RWPE2 (cell line): ENCODE results near the gene MIOX.

ENCODE experiments used
- ATAC-seq: fragments of 200-7000 bp; cut with Tn5 transposase; 3 replicates; pipeline ENCODE4 v1.9.1; 2021; ENCODE audit warnings: low read depth
- DNase-seq: peaks from one replicate; pipeline ENCODE4 v3.0.0-alpha.2; 2020; ENCODE audit warnings: low spot score
- H3K27ac ChIP-seq: fragments of 450-650 bp; 2 replicates; pipeline ENCODE4 v1.5.1; 2017; ENCODE audit warnings: mild to moderate bottlenecking; ENCODE audit not compliant: poor library complexity, severe bottlenecking
- H3K27me3 ChIP-seq: fragments of 250-450 bp; sonication (Bioruptor Pico); 2 replicates; pipeline ENCODE4 v1.5.1; 2021; ENCODE audit warnings: mild to moderate bottlenecking, moderate library complexity; ENCODE audit not compliant: insufficient read depth, poor library complexity, severe bottlenecking
- H3K36me3 ChIP-seq: fragments of 250-450 bp; sonication (Bioruptor Pico); 2 replicates; pipeline ENCODE4 v1.5.1; 2020; ENCODE audit warnings: low read depth, mild to moderate bottlenecking, moderate library complexity
- H3K4me1 ChIP-seq: fragments of 250-450 bp; sonication (Bioruptor Pico); 2 replicates; pipeline ENCODE4 v1.5.1; 2021; ENCODE audit warnings: mild to moderate bottlenecking, moderate library complexity; ENCODE audit not compliant: insufficient read depth, poor library complexity, severe bottlenecking
- H3K4me3 ChIP-seq: fragments of 250-450 bp; sonication (Bioruptor Pico); 2 replicates; pipeline ENCODE4 v1.5.1; 2021; ENCODE audit warnings: mild to moderate bottlenecking, moderate library complexity; ENCODE audit not compliant: severe bottlenecking
- H3K9me3 ChIP-seq: fragments of 250-450 bp; sonication (Bioruptor Pico); 2 replicates; pipeline ENCODE4 v1.5.1; 2021; ENCODE audit warnings: mild to moderate bottlenecking, moderate library complexity; ENCODE audit not compliant: severe bottlenecking
- TF ChIP-seq, protein P1 (sequence below): fragments of 450-650 bp; IDR thresholded peaks from one replicate; pipeline ENCODE4 v1.5.1; 2017; ENCODE audit warnings: mild to moderate bottlenecking, moderate library complexity; ENCODE audit not compliant: poor library complexity, severe bottlenecking

The MIOX gene

DNA sequence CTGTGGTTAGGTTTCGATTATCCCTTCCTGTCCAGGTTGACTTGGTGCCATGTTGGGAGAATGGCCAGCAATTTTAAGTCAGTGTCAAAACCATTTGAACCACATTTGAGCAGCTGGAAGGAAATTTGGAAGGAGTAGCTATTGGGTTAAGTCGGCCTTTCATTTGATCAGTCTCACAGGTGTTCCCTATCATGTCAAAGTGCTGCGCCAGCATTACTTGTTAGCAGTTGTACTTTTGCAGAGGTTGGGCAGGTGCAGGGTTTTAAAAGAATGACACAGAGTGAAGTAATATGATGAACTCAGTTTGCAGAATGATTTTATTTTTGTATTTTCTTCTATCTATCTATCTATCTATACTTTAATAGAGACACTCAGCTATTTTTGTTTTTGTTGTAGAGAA is 49.6 kb downstream of the MIOX start:
- no peaks in the 10 kb centered on the region for H3K36me3 ChIP-seq
- ATAC-seq (no peak), DNase-seq (no peak)
- H3K27me3 ChIP-seq: no peaks in the 10 kb centered on the region
- H3K27ac ChIP-seq: no peak overlapping the region
- H3K4me3 ChIP-seq: no peak overlapping the region
- no peaks in the 10 kb centered on the region for H3K9me3 ChIP-seq
- H3K4me1 ChIP-seq: peaks cover 20% of the 10 kb centered on the region
- TF ChIP-seq, protein P1, sequence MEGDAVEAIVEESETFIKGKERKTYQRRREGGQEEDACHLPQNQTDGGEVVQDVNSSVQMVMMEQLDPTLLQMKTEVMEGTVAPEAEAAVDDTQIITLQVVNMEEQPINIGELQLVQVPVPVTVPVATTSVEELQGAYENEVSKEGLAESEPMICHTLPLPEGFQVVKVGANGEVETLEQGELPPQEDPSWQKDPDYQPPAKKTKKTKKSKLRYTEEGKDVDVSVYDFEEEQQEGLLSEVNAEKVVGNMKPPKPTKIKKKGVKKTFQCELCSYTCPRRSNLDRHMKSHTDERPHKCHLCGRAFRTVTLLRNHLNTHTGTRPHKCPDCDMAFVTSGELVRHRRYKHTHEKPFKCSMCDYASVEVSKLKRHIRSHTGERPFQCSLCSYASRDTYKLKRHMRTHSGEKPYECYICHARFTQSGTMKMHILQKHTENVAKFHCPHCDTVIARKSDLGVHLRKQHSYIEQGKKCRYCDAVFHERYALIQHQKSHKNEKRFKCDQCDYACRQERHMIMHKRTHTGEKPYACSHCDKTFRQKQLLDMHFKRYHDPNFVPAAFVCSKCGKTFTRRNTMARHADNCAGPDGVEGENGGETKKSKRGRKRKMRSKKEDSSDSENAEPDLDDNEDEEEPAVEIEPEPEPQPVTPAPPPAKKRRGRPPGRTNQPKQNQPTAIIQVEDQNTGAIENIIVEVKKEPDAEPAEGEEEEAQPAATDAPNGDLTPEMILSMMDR: no peak

DNA sequence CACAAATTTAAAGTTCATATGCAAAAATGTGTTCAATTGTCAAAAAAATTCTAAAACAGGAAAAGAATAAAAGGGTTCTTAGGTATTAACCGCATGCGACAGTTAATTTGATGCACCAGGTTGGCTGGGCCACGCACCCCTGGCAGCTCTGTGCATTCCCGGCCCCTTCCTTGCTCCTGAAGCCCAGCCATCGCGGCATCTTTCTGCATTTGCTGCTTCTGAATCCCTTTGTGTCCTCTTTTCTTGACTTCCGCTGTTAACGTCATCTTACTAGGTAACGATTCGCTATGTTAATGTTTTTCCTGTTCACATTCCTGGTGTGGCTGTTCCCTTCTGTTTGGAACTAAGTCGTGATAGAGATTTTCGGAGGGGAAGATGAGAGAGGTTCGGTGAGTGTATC is 51.1 kb downstream of the MIOX start:
- Histone ChIP-seq H3K36me3 (no peaks in the 10 kb centered on the region), H3K27ac (peak overlapping the region; percentile 86), H3K9me3 (no peaks in the 10 kb centered on the region), H3K4me1 (peaks cover 32% of the 10 kb centered on the region), H3K4me3 (no peak overlapping the region), H3K27me3 (no peaks in the 10 kb centered on the region)
- TF ChIP-seq, protein P1: no peak
- ATAC-seq (no peak), DNase-seq (no peak)
